Gastroesophageal sphincter (tissue), 4 donors: ENCODE data around the gene OSGIN1. TPM values are rescaled to one million over a fixed set of nuclear protein-coding genes. Genes with fewer than 3 reads are reported as not detected.
A peak's percentile ranks its signal among the peaks of the same experiment; 100 is the strongest.

ENCODE experiments used
- ATAC-seq: fragments of 150-250 bp; one replicate; pipeline ENCODE4 v1.9.1; 2016; ENCODE audit warnings: mild to moderate bottlenecking, moderate library complexity
- H3K27ac ChIP-seq, 4 donors: fragments of 200-600 bp; sonication (generic) in 3 of 4; 1 replicate in 3 of 4; 2 replicates in 1 of 4; pipeline ENCODE4 v1.5.1; 2016 to 2019
- H3K27me3 ChIP-seq: fragments of 200-600 bp; sonication (generic); one replicate; pipeline ENCODE4 v1.5.1; 2019
- H3K36me3 ChIP-seq, 2 donors: fragments of 200-600 bp; sonication (generic); one replicate each; pipeline ENCODE4 v1.5.1; 2019; ENCODE audit warnings: control low read depth in 1 of 2
- H3K4me1 ChIP-seq, 3 donors: fragments of 200-600 bp; sonication (generic); 1 replicate in 2 of 3; 2 replicates in 1 of 3; pipeline ENCODE4 v1.5.1; 2016 to 2019; ENCODE audit warnings: control low read depth in 2 of 3
- H3K4me3 ChIP-seq, 2 donors: fragments of 200-600 bp; sonication (generic); one replicate each; pipeline ENCODE4 v1.5.1; 2019; ENCODE audit warnings: mild to moderate bottlenecking in 1 of 2, moderate library complexity in 1 of 2
- H3K9me3 ChIP-seq, 3 donors: fragments of 200-600 bp; sonication (generic); one replicate each; pipeline ENCODE4 v1.5.1; 2017 to 2019; ENCODE audit warnings: control low read depth in 2 of 3
- EP300 ChIP-seq: sonication (generic); formaldehyde crosslinking; IDR thresholded peaks from one replicate; pipeline ENCODE4 v1.6.1; 2017; ENCODE audit warnings: antibody characterized with exemption, mild to moderate bottlenecking
- POLR2A ChIP-seq, 2 donors: fragments of 450-650 bp; IDR thresholded peaks; one replicate each; pipeline ENCODE4 v1.6.1; 2017; ENCODE audit warnings: antibody characterized with exemption in 2 of 2, mild to moderate bottlenecking in 2 of 2, moderate library complexity in 1 of 2
- POLR2AphosphoS5 ChIP-seq: sonication (generic); formaldehyde crosslinking; IDR thresholded peaks from one replicate; pipeline ENCODE4 v1.6.1; 2017; ENCODE audit warnings: antibody characterized with exemption
- WGBS, 2 donors: methylation state at CpG; one replicate each; pipeline ENCODE4 v1.1.5; 2018; ENCODE audit warnings: low coverage in 1 of 2; 5-methylcytosine and 5-hydroxymethylcytosine counted together
- total RNA-seq, 4 donors: library from RNA; depleted of rRNA; stranded (reverse); fragments of >200 nt; gene quantifications; one replicate each; pipeline ENCODE4 v1.1.0, GENCODE V29; 2016
- TF ChIP-seq, protein P1 (sequence below), 4 experiments: fragments of 200-600 bp in 2 of 4; fragments of 450-650 bp in 2 of 4; sonication (generic) in 1 of 4; IDR thresholded peaks; one replicate each; pipeline ENCODE4 v1.5.1; 2017 to 2019; ENCODE audit warnings: antibody characterized with exemption in 4 of 4, mild to moderate bottlenecking in 2 of 4, moderate library complexity in 2 of 4

Gene OSGIN1
- total RNA-seq, 4 donors from 2014 or later = 7.9 to 12.5 (median 9.4) TPM

DNA sequence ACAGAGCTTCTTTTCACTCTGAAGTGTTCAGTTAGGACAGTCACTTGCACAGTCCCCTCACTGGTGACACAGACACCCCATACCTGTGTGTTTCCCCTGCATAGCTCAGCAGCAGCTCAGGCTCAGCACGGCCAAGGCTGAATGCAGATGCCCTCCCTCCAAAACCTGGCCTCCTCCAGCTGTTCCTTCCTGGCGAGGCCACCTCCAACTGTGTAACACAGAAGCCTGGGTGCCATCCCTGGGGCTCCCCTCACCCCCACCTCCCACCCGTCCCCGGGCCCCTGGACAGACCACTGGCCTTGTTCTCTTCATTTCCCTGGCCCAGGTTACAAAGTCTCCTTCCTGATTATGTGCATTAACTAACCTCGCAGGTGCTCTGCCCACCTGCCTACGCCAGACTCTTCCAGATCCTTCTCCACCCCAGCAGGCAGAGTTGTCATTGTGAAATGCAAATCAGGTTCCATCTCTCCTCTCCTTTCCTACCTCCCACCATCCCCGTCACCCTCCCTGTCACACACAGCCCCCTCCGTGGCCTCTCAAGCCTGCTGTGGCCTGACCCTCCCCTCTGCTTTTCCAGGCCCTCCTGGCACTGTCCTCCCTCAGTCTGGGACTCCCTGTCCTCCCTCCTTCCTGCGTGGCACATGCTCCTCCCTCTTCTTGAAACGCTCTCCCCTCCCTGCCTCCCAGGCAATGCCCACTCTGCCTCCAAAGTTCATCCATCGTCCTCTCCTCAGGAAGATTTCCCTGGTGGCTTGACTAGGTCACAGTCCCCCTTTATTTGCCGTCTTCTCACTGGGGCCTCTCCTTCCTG is 27.7 kb upstream of the OSGIN1 start:
- peaks cover 0 to 14% (median 2%) of the 10 kb centered on the region in 3 donors for H3K4me1 ChIP-seq
- H3K27ac ChIP-seq = no peak overlapping the region
- H3K4me3 ChIP-seq = no peak overlapping the region
- no peaks in the 10 kb centered on the region for H3K27me3 ChIP-seq
- ATAC-seq = no peak
- WGBS, 2 donors = 84 to 85% methylated on average over 8 to 12 of the region's 12 CpGs
- no peaks in the 10 kb centered on the region for H3K9me3 ChIP-seq
- peaks cover 0 to 67% of the 10 kb centered on the region in 2 donors for H3K36me3 ChIP-seq
- TF ChIP-seq POLR2A (IDR thresholded peaks at IDR 0.05) (no peak), POLR2AphosphoS5 (no peak), EP300 (no peak)
- TF ChIP-seq, protein P1, sequence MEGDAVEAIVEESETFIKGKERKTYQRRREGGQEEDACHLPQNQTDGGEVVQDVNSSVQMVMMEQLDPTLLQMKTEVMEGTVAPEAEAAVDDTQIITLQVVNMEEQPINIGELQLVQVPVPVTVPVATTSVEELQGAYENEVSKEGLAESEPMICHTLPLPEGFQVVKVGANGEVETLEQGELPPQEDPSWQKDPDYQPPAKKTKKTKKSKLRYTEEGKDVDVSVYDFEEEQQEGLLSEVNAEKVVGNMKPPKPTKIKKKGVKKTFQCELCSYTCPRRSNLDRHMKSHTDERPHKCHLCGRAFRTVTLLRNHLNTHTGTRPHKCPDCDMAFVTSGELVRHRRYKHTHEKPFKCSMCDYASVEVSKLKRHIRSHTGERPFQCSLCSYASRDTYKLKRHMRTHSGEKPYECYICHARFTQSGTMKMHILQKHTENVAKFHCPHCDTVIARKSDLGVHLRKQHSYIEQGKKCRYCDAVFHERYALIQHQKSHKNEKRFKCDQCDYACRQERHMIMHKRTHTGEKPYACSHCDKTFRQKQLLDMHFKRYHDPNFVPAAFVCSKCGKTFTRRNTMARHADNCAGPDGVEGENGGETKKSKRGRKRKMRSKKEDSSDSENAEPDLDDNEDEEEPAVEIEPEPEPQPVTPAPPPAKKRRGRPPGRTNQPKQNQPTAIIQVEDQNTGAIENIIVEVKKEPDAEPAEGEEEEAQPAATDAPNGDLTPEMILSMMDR (IDR thresholded peaks at IDR 0.05) = no peak

DNA sequence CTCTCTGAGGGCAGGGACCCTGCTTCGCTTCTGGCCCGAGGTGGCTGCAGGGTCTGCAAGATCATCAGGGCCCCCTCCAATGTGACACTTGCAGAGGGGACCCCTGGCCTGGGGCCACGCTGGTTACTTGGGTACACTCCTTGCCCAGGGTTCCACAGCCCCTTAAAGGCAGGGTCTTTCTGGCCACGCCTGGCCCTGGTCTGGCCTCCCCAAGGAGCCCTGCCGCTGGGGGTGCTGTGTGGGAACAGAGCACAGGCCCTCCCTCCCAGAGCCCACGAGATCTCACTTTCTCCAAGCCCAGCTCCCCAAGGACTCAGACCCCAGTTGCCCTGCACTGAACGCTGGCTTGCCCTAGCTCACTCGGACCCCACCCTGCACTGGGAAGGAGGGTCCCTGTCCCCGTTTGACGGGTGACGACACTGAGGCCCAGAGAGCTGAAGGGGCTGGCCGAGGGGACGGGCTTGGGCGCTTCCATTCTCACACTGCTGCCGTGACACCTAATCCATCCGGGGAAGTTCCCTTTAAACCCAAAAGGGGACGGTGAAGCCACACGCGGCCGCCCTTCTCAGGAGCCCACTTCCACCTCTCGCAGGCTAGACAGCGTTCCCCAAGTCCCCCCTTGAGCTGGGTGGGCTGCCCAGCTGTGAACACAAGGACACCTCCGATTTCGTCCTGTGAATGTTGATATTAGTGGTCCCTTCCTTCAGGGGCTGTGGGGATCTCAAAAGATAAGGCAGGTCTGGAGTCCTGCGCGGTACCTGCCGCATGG is 26.9 kb upstream of the OSGIN1 start:
- Histone ChIP-seq H3K27me3 (no peaks in the 10 kb centered on the region), H3K27ac (no peak overlapping the region), H3K9me3 (no peaks in the 10 kb centered on the region), H3K36me3 (peaks cover 0 to 61% of the 10 kb centered on the region in 2 donors), H3K4me3 (no peak overlapping the region), H3K4me1 (peaks cover 0 to 14% (median 2%) of the 10 kb centered on the region in 3 donors)
- ATAC-seq = peak; percentile 6
- TF ChIP-seq EP300 = no peak
- TF ChIP-seq POLR2AphosphoS5 = no peak
- TF ChIP-seq, protein P1 (IDR thresholded peaks at IDR 0.05) = no peak
- no peak for TF ChIP-seq POLR2A (IDR thresholded peaks at IDR 0.05)
- 100% methylated on average over 1 of the region's 27 CpGs; no CpG with 5 or more reads in 1 of the 2 donors for WGBS, 2 donors

DNA sequence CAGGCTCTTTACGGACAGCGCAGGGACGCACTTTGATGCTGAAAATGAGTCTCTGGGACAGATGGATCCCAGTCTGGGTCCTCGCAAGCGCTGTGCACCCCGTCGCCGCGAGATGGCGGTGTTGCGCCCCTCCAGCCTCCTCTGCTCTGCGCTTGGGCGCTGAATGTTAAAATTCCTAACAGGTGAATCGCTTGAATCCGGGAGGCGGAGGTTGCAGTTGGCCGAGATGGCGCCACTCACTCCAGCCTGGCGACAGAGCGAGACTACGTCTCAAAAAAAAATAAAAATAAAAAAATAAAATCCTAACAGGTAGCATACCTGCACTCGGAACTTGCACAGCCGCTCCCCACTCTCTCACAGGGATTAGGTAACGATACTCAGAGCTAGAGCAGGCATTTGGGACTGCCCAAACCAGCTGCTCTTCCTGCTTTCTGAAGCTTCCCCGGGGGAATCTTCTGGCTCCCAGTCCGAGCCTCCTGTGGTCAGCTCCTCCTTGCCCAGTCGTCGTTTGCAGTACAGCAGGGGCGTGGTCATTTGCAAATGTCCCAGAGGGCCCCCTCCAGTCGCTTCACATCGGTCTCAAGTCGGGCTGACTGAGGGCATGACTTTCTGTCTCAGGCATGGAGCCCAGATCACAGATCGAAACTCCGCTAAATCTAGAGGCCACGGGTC is 26.2 kb upstream of the OSGIN1 start:
- WGBS, 2 donors = 31 to 59% methylated on average over 9 to 11 of the region's 35 CpGs
- Histone ChIP-seq H3K27ac (no peak overlapping the region), H3K4me1 (peaks cover 0 to 14% (median 2%) of the 10 kb centered on the region in 3 donors), H3K9me3 (no peaks in the 10 kb centered on the region), H3K4me3 (no peak overlapping the region), H3K27me3 (no peaks in the 10 kb centered on the region), H3K36me3 (peaks cover 0 to 60% of the 10 kb centered on the region in 2 donors)
- ATAC-seq = peak; percentile 79
- TF ChIP-seq EP300 = no peak
- TF ChIP-seq POLR2AphosphoS5 = no peak
- TF ChIP-seq POLR2A (IDR thresholded peaks at IDR 0.05) = no peak
- TF ChIP-seq, protein P1 (IDR thresholded peaks at IDR 0.05) = peak in 3 of 4 experiments; percentile 80 to 93 (median 85)

DNA sequence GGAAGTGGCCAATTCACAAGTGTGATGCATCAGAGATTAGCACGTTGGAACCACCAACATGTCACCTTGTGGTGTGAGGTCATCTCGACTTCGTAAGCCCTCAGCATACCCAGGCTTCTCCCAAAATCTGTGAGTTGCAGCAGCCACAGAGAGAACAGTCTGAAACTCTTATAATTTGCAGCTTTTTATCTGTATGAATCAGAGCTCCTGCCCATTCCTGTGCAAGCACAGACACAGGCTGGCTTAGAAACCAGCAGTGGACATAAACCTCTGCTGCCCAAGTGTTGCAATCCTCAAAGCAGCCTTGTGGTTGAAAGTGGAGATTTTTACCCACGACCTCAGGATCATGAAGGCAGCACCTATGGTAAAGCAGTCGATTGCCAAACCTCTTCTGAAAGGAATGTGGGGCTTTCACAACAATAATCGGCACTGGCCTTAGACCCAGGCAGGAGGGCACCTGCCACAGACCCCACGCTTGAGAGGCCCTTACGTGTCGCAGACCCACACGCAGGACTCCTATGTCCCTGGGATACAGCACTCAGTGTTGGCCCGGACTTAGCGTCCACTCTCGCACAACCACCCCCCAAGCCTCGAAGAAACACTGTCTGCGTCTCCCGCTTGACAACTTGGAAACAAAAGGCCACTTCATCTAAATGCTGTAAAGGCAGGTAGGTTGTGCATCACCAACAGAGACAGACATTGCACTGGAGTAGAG is 24.5 kb upstream of the OSGIN1 start:
- H3K4me3 ChIP-seq = no peak overlapping the region
- H3K27ac ChIP-seq = no peak overlapping the region
- no peaks in the 10 kb centered on the region for H3K27me3 ChIP-seq
- H3K9me3 ChIP-seq = no peaks in the 10 kb centered on the region
- peaks cover 0 to 51% of the 10 kb centered on the region in 2 donors for H3K36me3 ChIP-seq
- no peak for ATAC-seq
- TF ChIP-seq EP300 (no peak), POLR2AphosphoS5 (no peak), POLR2A (IDR thresholded peaks at IDR 0.05) (no peak)
- TF ChIP-seq, protein P1 (IDR thresholded peaks at IDR 0.05) = no peak
- peaks cover 0 to 14% (median 2%) of the 10 kb centered on the region in 3 donors for H3K4me1 ChIP-seq
- WGBS, 2 donors = 65 to 71% methylated on average over 5 to 13 of the region's 16 CpGs
